Neural cell (in vitro differentiated cells): ENCODE measurements around the gene USP40.
"Not testable (repeated sequence)": the region's sequence is repeated elsewhere in the genome, so short reads cannot be mapped to it uniquely, and the experiment has no call there.

ENCODE experiments used
- CTCF ChIP-seq: fragments of 450-650 bp; IDR thresholded peaks from 2 replicates; pipeline ENCODE4 v1.5.1; 2014; ENCODE audit warnings: antibody characterized with exemption, mild to moderate bottlenecking, moderate library complexity; ENCODE audit not compliant: poor library complexity, severe bottlenecking
- EP300 ChIP-seq: fragments of 450-650 bp; conservative IDR thresholded peaks from 2 replicates; pipeline ENCODE4 v1.6.1; 2014; ENCODE audit warnings: antibody characterized with exemption, mild to moderate bottlenecking, moderate library complexity; ENCODE audit not compliant: poor library complexity, severe bottlenecking
- EZH2 ChIP-seq: fragments of 200-600, 300-800 bp; shearing (Covaris generic), sonication (generic); IDR thresholded peaks from 2 replicates; pipeline ENCODE4 v1.6.1; 2014; ENCODE audit warnings: antibody characterized with exemption, low read length, borderline replicate concordance, mild to moderate bottlenecking; ENCODE audit not compliant: insufficient read depth, poor library complexity, severe bottlenecking
- MXI1 ChIP-seq: fragments of 450-650 bp; conservative IDR thresholded peaks from 2 replicates; pipeline ENCODE4 v1.6.1; 2014; ENCODE audit warnings: antibody characterized with exemption, mild to moderate bottlenecking; ENCODE audit not compliant: poor library complexity, severe bottlenecking
- POLR2AphosphoS5 ChIP-seq: IDR thresholded peaks from 2 replicates; pipeline ENCODE4 v1.6.1; 2012
- RAD21 ChIP-seq: fragments of 450-650 bp; conservative IDR thresholded peaks from 2 replicates; pipeline ENCODE4 v1.6.1; 2014; ENCODE audit warnings: antibody characterized with exemption, mild to moderate bottlenecking, moderate library complexity
- REST ChIP-seq: IDR thresholded peaks from 2 replicates; pipeline ENCODE4 v1.6.1; 2012; ENCODE audit warnings: borderline replicate concordance
- SMC3 ChIP-seq: fragments of 450-650 bp; conservative IDR thresholded peaks from 2 replicates; pipeline ENCODE4 v1.6.1; 2014; ENCODE audit warnings: antibody characterized with exemption, mild to moderate bottlenecking, moderate library complexity; ENCODE audit not compliant: poor library complexity
- TAF1 ChIP-seq: IDR thresholded peaks from 2 replicates; pipeline ENCODE4 v1.6.1; 2012; ENCODE audit warnings: low read depth

GRCh38 chr2:233577341-233577740 is 10.8 kb upstream of the USP40 start:
- not testable (repeated sequence) for TF ChIP-seq CTCF, TAF1, EP300, SMC3, RAD21, POLR2AphosphoS5, REST, EZH2, MXI1
